GM15510 (cell line): ENCODE results near the gene PKP2.

Source experiments
- POLR2A ChIP-seq: IDR thresholded peaks from 3 replicates; pipeline ENCODE4 v1.6.1; 2011; ENCODE audit warnings: borderline replicate concordance; ENCODE audit not compliant: insufficient read length; ENCODE audit errors: extremely low read depth

The PKP2 gene

GRCh38 chr12:32896432-32897280, at the start of gene PKP2:
Gene PKP2, minus strand, starts transcription at chr12:32896777. Its CDS starts 46 bp downstream, at chr12:32896731.
- no peak for TF ChIP-seq POLR2A

GRCh38 chr12:32944195-32944594, 47.6 kb upstream of the PKP2 start:
- TF ChIP-seq POLR2A: no peak

GRCh38 chr12:32939801-32940200, 43.2 kb upstream of the PKP2 start:
- no peak for TF ChIP-seq POLR2A

- no peak for TF ChIP-seq POLR2A
These were observed 30.4 kb upstream of the PKP2 start for GRCh38 chr12:32926963-32927362.

- TF ChIP-seq POLR2A: no peak
These were observed 29.8 kb upstream of the PKP2 start for GRCh38 chr12:32926356-32926755.

GRCh38 chr12:32922546-32923297, 26.1 kb upstream of the PKP2 start:
- no peak for TF ChIP-seq POLR2A

GRCh38 chr12:32921397-32921796, 24.8 kb upstream of the PKP2 start:
- TF ChIP-seq POLR2A: no peak

GRCh38 chr12:32920506-32921085, 24.0 kb upstream of the PKP2 start:
- TF ChIP-seq POLR2A: no peak

- no peak for TF ChIP-seq POLR2A
These were observed 22.6 kb upstream of the PKP2 start for GRCh38 chr12:32918890-32919801.

GRCh38 chr12:32917094-32917611, 20.6 kb upstream of the PKP2 start:
- no peak for TF ChIP-seq POLR2A

- TF ChIP-seq POLR2A: no peak
These were observed 11.4 kb upstream of the PKP2 start for GRCh38 chr12:32907898-32908476.

GRCh38 chr12:32907166-32907565, 10.6 kb upstream of the PKP2 start:
- no peak for TF ChIP-seq POLR2A

GRCh38 chr12:32906399-32907165, 10.0 kb upstream of the PKP2 start:
- no peak for TF ChIP-seq POLR2A
